ENCODE measurements around the gene UBQLN2. TPM values are rescaled to one million over a fixed set of nuclear protein-coding genes. Genes with fewer than 3 reads are reported as not detected.
"Not testable (repeated sequence)": the region's sequence is repeated elsewhere in the genome, so short reads cannot be mapped to it uniquely, and the experiment has no call there.

Gene UBQLN2
- 10 to 100 TPM; 27.2 to 36.0 (median 31.4) TPM for total RNA-seq

GRCh38 chrX:56563231-56564161 lies at the start of gene UBQLN2:
Gene UBQLN2 (plus strand): TSS chrX:56563627. CDS start chrX:56563874, 247 bp downstream.
- H3K27ac ChIP-seq, result peak within 1 kb of the TSS; percentile 98
- peaks cover 20% of the 10 kb centered on the region for H3K4me1 ChIP-seq
- H3K36me3 ChIP-seq, result no peaks in the 10 kb centered on the region
- WGBS, result 25% methylated on average over 70 of the region's 70 CpGs
- no peaks in the 10 kb centered on the region for H3K27me3 ChIP-seq
- TF ChIP-seq, protein P1, sequence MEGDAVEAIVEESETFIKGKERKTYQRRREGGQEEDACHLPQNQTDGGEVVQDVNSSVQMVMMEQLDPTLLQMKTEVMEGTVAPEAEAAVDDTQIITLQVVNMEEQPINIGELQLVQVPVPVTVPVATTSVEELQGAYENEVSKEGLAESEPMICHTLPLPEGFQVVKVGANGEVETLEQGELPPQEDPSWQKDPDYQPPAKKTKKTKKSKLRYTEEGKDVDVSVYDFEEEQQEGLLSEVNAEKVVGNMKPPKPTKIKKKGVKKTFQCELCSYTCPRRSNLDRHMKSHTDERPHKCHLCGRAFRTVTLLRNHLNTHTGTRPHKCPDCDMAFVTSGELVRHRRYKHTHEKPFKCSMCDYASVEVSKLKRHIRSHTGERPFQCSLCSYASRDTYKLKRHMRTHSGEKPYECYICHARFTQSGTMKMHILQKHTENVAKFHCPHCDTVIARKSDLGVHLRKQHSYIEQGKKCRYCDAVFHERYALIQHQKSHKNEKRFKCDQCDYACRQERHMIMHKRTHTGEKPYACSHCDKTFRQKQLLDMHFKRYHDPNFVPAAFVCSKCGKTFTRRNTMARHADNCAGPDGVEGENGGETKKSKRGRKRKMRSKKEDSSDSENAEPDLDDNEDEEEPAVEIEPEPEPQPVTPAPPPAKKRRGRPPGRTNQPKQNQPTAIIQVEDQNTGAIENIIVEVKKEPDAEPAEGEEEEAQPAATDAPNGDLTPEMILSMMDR (IDR thresholded peaks at IDR 0.05), result no peak
- TF ChIP-seq EP300 (IDR thresholded peaks at IDR 0.05) (no peak), POLR2A (IDR thresholded peaks at IDR 0.05) (peak; percentile 19 to 73), POLR2AphosphoS5 (IDR thresholded peaks at IDR 0.05) (peak in 1 of 3 donors; percentile 34)
- peak; percentile 80 to 83 for DNase-seq (ENCODE audit: low spot score in 2 of 2)
- H3K4me3 ChIP-seq, result peak within 1 kb of the TSS; percentile 70
- H3K9me3 ChIP-seq, result no peaks in the 10 kb centered on the region

GRCh38 chrX:56519642-56520041 lies 43.8 kb upstream of the UBQLN2 start:
- Histone ChIP-seq H3K36me3 (no peaks in the 10 kb centered on the region), H3K9me3 (no peaks in the 10 kb centered on the region), H3K4me3 (no peak overlapping the region), H3K4me1 (no peaks in the 10 kb centered on the region), H3K27me3 (no peaks in the 10 kb centered on the region), H3K27ac (no peak overlapping the region)
- TF ChIP-seq, protein P1 (IDR thresholded peaks at IDR 0.05), result no peak
- TF ChIP-seq POLR2A (IDR thresholded peaks at IDR 0.05) (no peak), POLR2AphosphoS5 (IDR thresholded peaks at IDR 0.05) (no peak), EP300 (IDR thresholded peaks at IDR 0.05) (no peak)
- no peak for DNase-seq (ENCODE audit: low spot score in 2 of 2)
- 62% methylated on average over 2 of the region's 2 CpGs for WGBS

DNA sequence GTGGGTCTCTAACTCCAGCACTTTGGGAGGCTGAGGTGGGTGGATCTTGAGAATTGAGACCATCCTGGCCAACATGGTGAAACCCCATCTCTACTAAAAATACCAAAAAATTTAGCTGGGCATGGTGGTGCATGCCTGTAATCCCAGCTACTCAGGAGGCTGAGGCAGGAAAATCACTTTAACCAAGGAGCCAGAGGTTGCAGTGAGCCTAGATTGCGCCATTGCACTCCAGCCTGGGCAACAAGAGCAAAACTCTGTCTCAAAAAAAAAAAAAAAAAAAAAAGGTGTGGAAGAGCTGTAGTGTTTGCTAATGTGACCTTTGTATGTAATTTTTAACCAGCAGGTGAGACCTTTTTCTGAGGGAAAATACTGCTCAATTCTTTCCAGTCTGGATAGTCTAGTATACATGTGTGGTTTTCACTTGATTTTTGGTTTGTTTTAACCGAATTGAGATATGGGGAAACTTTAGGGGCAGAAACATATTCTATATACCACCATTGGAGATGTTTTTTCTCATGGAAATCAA lies 33.9 kb upstream of the UBQLN2 start:
- not testable (repeated sequence) for H3K4me3 ChIP-seq; H3K27me3 ChIP-seq; H3K27ac ChIP-seq; H3K4me1 ChIP-seq; H3K9me3 ChIP-seq; H3K36me3 ChIP-seq; DNase-seq (ENCODE audit: low spot score in 2 of 2)
- whole genome bisulfite sequencing, result 63% methylated on average over 2 of the region's 2 CpGs

GRCh38 chrX:56530011-56530410 lies 33.4 kb upstream of the UBQLN2 start:
- Histone ChIP-seq H3K9me3 (no peaks in the 10 kb centered on the region), H3K36me3 (no peaks in the 10 kb centered on the region), H3K27me3 (no peaks in the 10 kb centered on the region), H3K4me1 (no peaks in the 10 kb centered on the region), H3K4me3 (no peak overlapping the region), H3K27ac (no peak overlapping the region)
- WGBS, result 44% methylated on average over 1 of the region's 1 CpG
- no peak for DNase-seq (ENCODE audit: low spot score in 2 of 2)
- no peak for TF ChIP-seq POLR2AphosphoS5 (IDR thresholded peaks at IDR 0.05)
- TF ChIP-seq POLR2A (IDR thresholded peaks at IDR 0.05), result no peak
- TF ChIP-seq, protein P1 (IDR thresholded peaks at IDR 0.05), result no peak
- TF ChIP-seq EP300 (IDR thresholded peaks at IDR 0.05), result no peak

DNA sequence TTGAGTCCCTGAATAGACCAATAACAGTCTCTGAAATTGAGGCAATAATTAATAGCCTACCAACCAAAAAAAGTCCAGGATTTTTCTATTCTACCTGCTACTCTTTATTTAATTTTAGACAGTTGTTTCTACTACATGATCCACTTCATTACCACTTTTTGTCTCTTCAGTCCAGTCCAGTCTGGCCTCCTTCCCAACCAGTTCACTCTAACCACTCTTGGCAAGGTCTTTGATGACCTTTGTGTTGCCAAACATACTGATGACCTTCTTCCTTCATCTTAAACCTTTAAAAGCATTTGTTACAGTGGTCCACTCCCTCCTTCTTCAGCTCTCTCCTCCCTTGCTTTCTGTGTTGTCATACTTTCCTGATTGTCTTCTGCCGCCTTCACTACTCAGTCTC lies 12.8 kb upstream of the UBQLN2 start:
- no peaks in the 10 kb centered on the region for H3K36me3 ChIP-seq
- H3K4me1 ChIP-seq, result no peaks in the 10 kb centered on the region
- H3K9me3 ChIP-seq, result no peaks in the 10 kb centered on the region
- no peak for DNase-seq (ENCODE audit: low spot score in 2 of 2)
- no peaks in the 10 kb centered on the region for H3K27me3 ChIP-seq
- TF ChIP-seq POLR2A (IDR thresholded peaks at IDR 0.05) (no peak), POLR2AphosphoS5 (IDR thresholded peaks at IDR 0.05) (no peak), EP300 (IDR thresholded peaks at IDR 0.05) (no peak)
- TF ChIP-seq, protein P1 (IDR thresholded peaks at IDR 0.05), result no peak
- no peak overlapping the region for H3K4me3 ChIP-seq
- no peak overlapping the region for H3K27ac ChIP-seq
- 74% methylated on average over 1 of the region's 1 CpG for WGBS
